ENCODE data around the gene KDM7A. TPM values are rescaled to one million over a fixed set of nuclear protein-coding genes. Genes with fewer than 3 reads are reported as not detected.
"Not testable (repeated sequence)": the region's sequence is repeated elsewhere in the genome, so short reads cannot be mapped to it uniquely, and the experiment has no call there.

KDM7A gene
- total RNA-seq, 4 donors from 2014 or later: 59.0 to 108 (median 66.9) TPM

- DNase-seq: no peak
- no peak for ATAC-seq
- Histone ChIP-seq H3K4me1 (peaks cover 63 to 65% of the 10 kb centered on the region in 2 donors), H3K36me3 (no peaks in the 10 kb centered on the region), H3K9me3 (no peaks in the 10 kb centered on the region), H3K27me3 (no peaks in the 10 kb centered on the region), H3K27ac (no peak overlapping the region), H3K4me3 (no peak overlapping the region)
- intact Hi-C loops (cut with DNase I; ENCODE audit: low total_unique reads) (loop anchor here (10.0 kb wide), 1 partner anchor 526 kb away; the partner anchor contains the start of gene NDUFB2), in situ Hi-C loops (cut with MboI; ENCODE audit: low sequenced_read_pairs in 4 of 4) (loop anchor here in 1 of 4 donors (25.0 kb wide), 1 partner anchor 407 kb away; no protein-coding TSS in a partner anchor)
- TF ChIP-seq POLR2A (IDR thresholded peaks at IDR 0.05): no peak
- TF ChIP-seq, protein P1, sequence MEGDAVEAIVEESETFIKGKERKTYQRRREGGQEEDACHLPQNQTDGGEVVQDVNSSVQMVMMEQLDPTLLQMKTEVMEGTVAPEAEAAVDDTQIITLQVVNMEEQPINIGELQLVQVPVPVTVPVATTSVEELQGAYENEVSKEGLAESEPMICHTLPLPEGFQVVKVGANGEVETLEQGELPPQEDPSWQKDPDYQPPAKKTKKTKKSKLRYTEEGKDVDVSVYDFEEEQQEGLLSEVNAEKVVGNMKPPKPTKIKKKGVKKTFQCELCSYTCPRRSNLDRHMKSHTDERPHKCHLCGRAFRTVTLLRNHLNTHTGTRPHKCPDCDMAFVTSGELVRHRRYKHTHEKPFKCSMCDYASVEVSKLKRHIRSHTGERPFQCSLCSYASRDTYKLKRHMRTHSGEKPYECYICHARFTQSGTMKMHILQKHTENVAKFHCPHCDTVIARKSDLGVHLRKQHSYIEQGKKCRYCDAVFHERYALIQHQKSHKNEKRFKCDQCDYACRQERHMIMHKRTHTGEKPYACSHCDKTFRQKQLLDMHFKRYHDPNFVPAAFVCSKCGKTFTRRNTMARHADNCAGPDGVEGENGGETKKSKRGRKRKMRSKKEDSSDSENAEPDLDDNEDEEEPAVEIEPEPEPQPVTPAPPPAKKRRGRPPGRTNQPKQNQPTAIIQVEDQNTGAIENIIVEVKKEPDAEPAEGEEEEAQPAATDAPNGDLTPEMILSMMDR (IDR thresholded peaks at IDR 0.05 in 4 of 5, conservative IDR thresholded peaks at IDR 0.05 in 1 of 5): no peak
Measured at GRCh38 chr7:140168816-140169215, 8.0 kb downstream of the KDM7A start.

GRCh38 chr7:140165422-140165821 is 11.4 kb downstream of the KDM7A start:
- DNase-seq (no peak), ATAC-seq (peak; percentile 50 to 84)
- Histone ChIP-seq H3K36me3 (no peaks in the 10 kb centered on the region), H3K9me3 (no peaks in the 10 kb centered on the region), H3K27me3 (no peaks in the 10 kb centered on the region), H3K4me1 (peaks cover 46 to 59% of the 10 kb centered on the region in 2 donors), H3K4me3 (no peak overlapping the region), H3K27ac (no peak overlapping the region)
- in situ Hi-C loops (cut with MboI; ENCODE audit: low sequenced_read_pairs in 4 of 4) (loop anchor here in 1 of 4 donors (25.0 kb wide), 1 partner anchor 403 kb away; no protein-coding TSS in a partner anchor), intact Hi-C loops (cut with DNase I; ENCODE audit: low total_unique reads) (loop anchor here (10.0 kb wide), 1 partner anchor 529 kb away; the partner anchor contains the start of gene NDUFB2)
- TF ChIP-seq, protein P1 (IDR thresholded peaks at IDR 0.05 in 4 of 5, conservative IDR thresholded peaks at IDR 0.05 in 1 of 5): no peak
- no peak for TF ChIP-seq POLR2A (IDR thresholded peaks at IDR 0.05)

- not testable (repeated sequence) for H3K9me3 ChIP-seq, DNase-seq, ATAC-seq, H3K36me3 ChIP-seq, H3K4me3 ChIP-seq, H3K27me3 ChIP-seq, H3K27ac ChIP-seq
- in situ Hi-C loops (cut with MboI; ENCODE audit: low sequenced_read_pairs in 4 of 4) (loop anchor here in 1 of 4 donors (25.0 kb wide), 1 partner anchor 400 kb away; no protein-coding TSS in a partner anchor), intact Hi-C loops (cut with DNase I; ENCODE audit: low total_unique reads) (loop anchor here (10.0 kb wide), 1 partner anchor 533 kb away; the partner anchor contains the start of gene NDUFB2)
- peaks cover 53 to 76% of the 10 kb centered on the region in 2 donors for H3K4me1 ChIP-seq
Measured at GRCh38 chr7:140162081-140162480, 14.7 kb downstream of the KDM7A start.

GRCh38 chr7:140161047-140161446 is 15.7 kb downstream of the KDM7A start:
- intact Hi-C loops (cut with DNase I; ENCODE audit: low total_unique reads) (loop anchor here (10.0 kb wide), 1 partner anchor 534 kb away; the partner anchor contains the start of gene NDUFB2), in situ Hi-C loops (cut with MboI; ENCODE audit: low sequenced_read_pairs in 4 of 4) (loop anchor here in 1 of 4 donors (25.0 kb wide), 1 partner anchor 399 kb away; no protein-coding TSS in a partner anchor)
- Histone ChIP-seq H3K4me1 (peaks cover 55 to 76% of the 10 kb centered on the region in 2 donors), H3K4me3 (no peak overlapping the region), H3K36me3 (no peaks in the 10 kb centered on the region), H3K27me3 (no peaks in the 10 kb centered on the region), H3K9me3 (no peaks in the 10 kb centered on the region), H3K27ac (no peak overlapping the region)
- TF ChIP-seq, protein P1 (IDR thresholded peaks at IDR 0.05 in 4 of 5, conservative IDR thresholded peaks at IDR 0.05 in 1 of 5): no peak
- TF ChIP-seq POLR2A (IDR thresholded peaks at IDR 0.05): no peak
- DNase-seq (no peak), ATAC-seq (no peak)

DNA sequence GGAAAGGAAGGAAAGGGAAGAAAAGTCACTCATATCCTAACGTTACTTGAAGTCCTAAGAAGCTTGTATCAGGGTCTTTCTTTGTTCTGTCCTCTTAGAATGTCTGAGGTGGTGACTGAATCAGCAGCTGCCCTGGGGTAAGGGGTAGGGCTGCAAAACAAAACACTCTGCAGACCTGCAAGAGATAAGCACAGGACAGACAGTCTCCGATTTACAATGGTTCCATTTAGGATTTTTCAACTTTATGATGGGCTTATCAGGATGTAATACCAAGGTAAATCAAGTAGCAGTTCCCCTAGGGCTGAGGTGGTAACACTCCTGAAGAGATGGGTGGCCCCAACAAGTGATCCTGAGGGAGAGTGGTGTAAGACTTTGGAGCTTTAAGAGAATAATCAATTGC is 16.5 kb downstream of the KDM7A start:
- TF ChIP-seq, protein P1 (IDR thresholded peaks at IDR 0.05 in 4 of 5, conservative IDR thresholded peaks at IDR 0.05 in 1 of 5): no peak
- TF ChIP-seq POLR2A (IDR thresholded peaks at IDR 0.05): no peak
- H3K27ac ChIP-seq: peak overlapping the region in 1 of 4 donors; percentile 1
- ATAC-seq (no peak), DNase-seq (no peak)
- intact Hi-C loops (cut with DNase I; ENCODE audit: low total_unique reads): loop anchor here (10.0 kb wide), 1 partner anchor 534 kb away; the partner anchor contains the start of gene NDUFB2
- in situ Hi-C loops (cut with MboI; ENCODE audit: low sequenced_read_pairs in 4 of 4): loop anchor here in 1 of 4 donors (25.0 kb wide), 1 partner anchor 398 kb away; no protein-coding TSS in a partner anchor
- H3K36me3 ChIP-seq: no peaks in the 10 kb centered on the region
- H3K4me3 ChIP-seq: no peak overlapping the region
- no peaks in the 10 kb centered on the region for H3K27me3 ChIP-seq
- H3K9me3 ChIP-seq: no peaks in the 10 kb centered on the region
- peaks cover 57 to 76% of the 10 kb centered on the region in 2 donors for H3K4me1 ChIP-seq

Measured in gastrocnemius medialis (tissue), 4 donors.